K562 (cell line): ENCODE data around the gene IRGQ.
A peak's percentile ranks its signal among the peaks of the same experiment; 100 is the strongest.

ENCODE experiments used
- ARNT ChIP-seq, 2 experiments: fragments of 450-650 bp; IDR thresholded peaks; 2 replicates each; pipeline ENCODE4 v1.6.1; 2016; ENCODE audit warnings: mild to moderate bottlenecking in 1 of 2
- COPS2 ChIP-seq: fragments of 450-650 bp; conservative IDR thresholded peaks from 2 replicates; pipeline ENCODE4 v1.6.1; 2016; ENCODE audit warnings: mild to moderate bottlenecking, moderate library complexity
- CTCF ChIP-seq, 3 experiments: IDR thresholded peaks in 2 of 3; conservative IDR thresholded peaks in 1 of 3; 2 replicates each; pipeline ENCODE4 v1.5.1; 2011 to 2012; ENCODE audit warnings: low read length in 3 of 3, mild to moderate bottlenecking in 3 of 3, control low read depth in 2 of 3, improper control_type of control experiment in 1 of 3, inconsistent platforms in 1 of 3, low read depth in 1 of 3, mixed read lengths in 1 of 3, moderate library complexity in 1 of 3; ENCODE audit not compliant: insufficient read depth in 2 of 3
- DDX20 ChIP-seq: fragments of 450-650 bp; IDR thresholded peaks from 2 replicates; pipeline ENCODE4 v1.6.1; 2016; ENCODE audit warnings: missing genetic modification characterization, low read depth, mild to moderate bottlenecking, missing compliant biosample characterization, moderate library complexity
- FOS ChIP-seq: IDR thresholded peaks from 3 replicates; pipeline ENCODE4 v1.6.1; 2011; ENCODE audit not compliant: insufficient read length; ENCODE audit errors: extremely low read depth
- ILF3 ChIP-seq: fragments of 450-650 bp; IDR thresholded peaks from 2 replicates; pipeline ENCODE4 v1.6.1; 2018; ENCODE audit warnings: antibody characterized with exemption, mild to moderate bottlenecking, moderate library complexity, borderline replicate concordance
- JUN ChIP-seq, 2 experiments: sonication (generic) in 1 of 2; formaldehyde crosslinking in 1 of 2; IDR thresholded peaks; 2 replicates each; pipeline versions ENCODE4 v1.6.1 to v1.8.0; 2012 to 2022; ENCODE audit warnings: borderline replicate concordance in 2 of 2, mild to moderate bottlenecking in 2 of 2, improper control_type of control experiment in 1 of 2, low read depth in 1 of 2, low read length in 1 of 2, missing genetic modification reagents in 1 of 2
- NCOR1 ChIP-seq: fragments of 450-650 bp; IDR thresholded peaks from 2 replicates; pipeline ENCODE4 v1.6.1; 2016; ENCODE audit warnings: mild to moderate bottlenecking, moderate library complexity
- POLR2AphosphoS2 ChIP-seq: IDR thresholded peaks from 2 replicates; pipeline ENCODE4 v1.6.1; 2012; ENCODE audit warnings: low read length, improper control_type of control experiment
- RAD21 ChIP-seq, 2 experiments: fragments of 250-450 bp in 1 of 2; fragments of 450-650 bp in 1 of 2; sonication (Bioruptor Pico) in 1 of 2; formaldehyde crosslinking in 1 of 2; IDR thresholded peaks in 1 of 2; conservative IDR thresholded peaks in 1 of 2; 2 replicates each; pipeline versions ENCODE4 v1.4.0 to v1.8.0; 2020 to 2022; ENCODE audit warnings: mild to moderate bottlenecking in 2 of 2, moderate library complexity in 1 of 2
- ZNF324 ChIP-seq: fragments of 250-450 bp; sonication (Bioruptor Pico); IDR thresholded peaks from 2 replicates; pipeline ENCODE4 v1.4.0; 2020; ENCODE audit warnings: mild to moderate bottlenecking
- ZNF584 ChIP-seq: fragments of 200-800 bp; sonication (Bioruptor generic); IDR thresholded peaks from 2 replicates; pipeline ENCODE4 v1.6.1; 2016; ENCODE audit warnings: low read depth, mild to moderate bottlenecking, missing genetic modification characterization, missing compliant biosample characterization
- ZZZ3 ChIP-seq: fragments of 450-650 bp; IDR thresholded peaks from 2 replicates; pipeline ENCODE4 v1.6.1; 2016; ENCODE audit warnings: antibody characterized with exemption, mild to moderate bottlenecking, moderate library complexity
- TF ChIP-seq, protein P1 (sequence below): fragments of 450-650 bp; IDR thresholded peaks from 2 replicates; pipeline ENCODE4 v1.6.1; 2018; ENCODE audit not compliant: partially characterized antibody

- TF ChIP-seq POLR2AphosphoS2 (no peak), JUN (IDR thresholded peaks at IDR 0.05; ENCODE audit: borderline replicate concordance, low read depth, low read length) (no peak), JUN (CRISPR knock-in tag; IDR thresholded peaks at IDR 0.05; ENCODE audit: borderline replicate concordance) (no peak), ZNF324 (CRISPR knock-in tag) (no peak), ILF3 (no peak), ZNF584 (no peak), DDX20 (tag) (no peak), CTCF (IDR thresholded peaks at IDR 0.05 in 2 of 3, conservative IDR thresholded peaks at IDR 0.05 in 1 of 3; ENCODE audit: insufficient read depth in 2 of 3, low read depth in 1 of 3, low read length in 3 of 3) (no peak), ARNT (IDR thresholded peaks at IDR 0.05) (peak in 1 of 2 experiments; percentile 93; a peak in 2 of 4 replicates), FOS (no peak), COPS2 (no peak), NCOR1 (no peak), RAD21 (CRISPR knock-in tag; conservative IDR thresholded peaks at IDR 0.05 in 1 of 2, IDR thresholded peaks at IDR 0.05 in 1 of 2) (no peak), ZZZ3 (no peak)
- TF ChIP-seq, protein P1, sequence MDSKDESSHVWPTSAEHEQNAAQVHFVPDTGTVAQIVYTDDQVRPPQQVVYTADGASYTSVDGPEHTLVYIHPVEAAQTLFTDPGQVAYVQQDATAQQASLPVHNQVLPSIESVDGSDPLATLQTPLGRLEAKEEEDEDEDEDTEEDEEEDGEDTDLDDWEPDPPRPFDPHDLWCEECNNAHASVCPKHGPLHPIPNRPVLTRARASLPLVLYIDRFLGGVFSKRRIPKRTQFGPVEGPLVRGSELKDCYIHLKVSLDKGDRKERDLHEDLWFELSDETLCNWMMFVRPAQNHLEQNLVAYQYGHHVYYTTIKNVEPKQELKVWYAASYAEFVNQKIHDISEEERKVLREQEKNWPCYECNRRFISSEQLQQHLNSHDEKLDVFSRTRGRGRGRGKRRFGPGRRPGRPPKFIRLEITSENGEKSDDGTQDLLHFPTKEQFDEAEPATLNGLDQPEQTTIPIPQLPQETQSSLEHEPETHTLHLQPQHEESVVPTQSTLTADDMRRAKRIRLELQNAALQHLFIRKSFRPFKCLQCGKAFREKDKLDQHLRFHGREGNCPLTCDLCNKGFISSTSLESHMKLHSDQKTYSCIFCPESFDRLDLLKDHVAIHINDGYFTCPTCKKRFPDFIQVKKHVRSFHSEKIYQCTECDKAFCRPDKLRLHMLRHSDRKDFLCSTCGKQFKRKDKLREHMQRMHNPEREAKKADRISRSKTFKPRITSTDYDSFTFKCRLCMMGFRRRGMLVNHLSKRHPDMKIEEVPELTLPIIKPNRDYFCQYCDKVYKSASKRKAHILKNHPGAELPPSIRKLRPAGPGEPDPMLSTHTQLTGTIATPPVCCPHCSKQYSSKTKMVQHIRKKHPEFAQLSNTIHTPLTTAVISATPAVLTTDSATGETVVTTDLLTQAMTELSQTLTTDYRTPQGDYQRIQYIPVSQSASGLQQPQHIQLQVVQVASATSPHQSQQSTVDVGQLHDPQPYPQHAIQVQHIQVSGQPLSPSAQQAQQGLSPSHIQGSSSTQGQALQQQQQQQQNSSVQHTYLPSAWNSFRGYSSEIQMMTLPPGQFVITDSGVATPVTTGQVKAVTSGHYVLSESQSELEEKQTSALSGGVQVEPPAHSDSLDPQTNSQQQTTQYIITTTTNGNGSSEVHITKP: no peak
Observed at GRCh38 chr19:43618921-43619261, 23.0 kb upstream of the IRGQ start.
